ENCODE results near the gene PTPRD.

GRCh38 chr9:9246726-9247125 is 1366.1 kb downstream of the PTPRD start:
- TF ChIP-seq POLR2AphosphoS5 (IDR thresholded peaks at IDR 0.05; ENCODE audit: low read depth, low read length) (no peak), SIN3A (IDR thresholded peaks at IDR 0.05; ENCODE audit: borderline replicate concordance, insufficient read depth, low read length) (no peak)

All from PFSK-1 (cell line).